Ishikawa (cell line): ENCODE data around the gene TEDC2.

ENCODE experiments used
- CEBPB ChIP-seq: IDR thresholded peaks from 2 replicates; pipeline ENCODE4 v1.6.1; 2012
- CREB1 ChIP-seq: IDR thresholded peaks from 2 replicates; pipeline ENCODE4 v1.6.1; 2012; ENCODE audit warnings: low read depth
- EGR1 ChIP-seq: IDR thresholded peaks from 2 replicates; pipeline ENCODE4 v1.6.1; 2012
- EP300 ChIP-seq: IDR thresholded peaks from 2 replicates; pipeline ENCODE4 v1.6.1; 2012; ENCODE audit warnings: borderline replicate concordance
- FOXM1 ChIP-seq: IDR thresholded peaks from 2 replicates; pipeline ENCODE4 v1.6.1; 2012; ENCODE audit warnings: low read depth, borderline replicate concordance
- NFIC ChIP-seq: IDR thresholded peaks from 2 replicates; pipeline ENCODE4 v1.6.1; 2012
- RAD21 ChIP-seq: IDR thresholded peaks from 2 replicates; pipeline ENCODE4 v1.6.1; 2012; ENCODE audit warnings: low read depth
- TAF1 ChIP-seq: IDR thresholded peaks from 2 replicates; pipeline ENCODE4 v1.6.1; 2012; ENCODE audit warnings: low read depth, mild to moderate bottlenecking
- TCF12 ChIP-seq: IDR thresholded peaks from 2 replicates; pipeline ENCODE4 v1.6.1; 2012; ENCODE audit warnings: low read depth
- TEAD4 ChIP-seq: IDR thresholded peaks from 2 replicates; pipeline ENCODE4 v1.6.1; 2012
- YY1 ChIP-seq: IDR thresholded peaks from 2 replicates; pipeline ENCODE4 v1.6.1; 2012; ENCODE audit warnings: low read depth
- ZBTB7A ChIP-seq: IDR thresholded peaks from 2 replicates; pipeline ENCODE4 v1.6.1; 2012; ENCODE audit warnings: low read depth
- TF ChIP-seq, protein P1 (sequence below): IDR thresholded peaks from 2 replicates; pipeline ENCODE4 v1.6.1; 2012
- TF ChIP-seq, protein P2 (sequence below): IDR thresholded peaks from 2 replicates; pipeline ENCODE4 v1.6.1; 2012; ENCODE audit warnings: low read depth, mild to moderate bottlenecking
- TF ChIP-seq, protein P3 (sequence below): IDR thresholded peaks from 2 replicates; pipeline ENCODE4 v1.6.1; 2012

The TEDC2 gene

DNA sequence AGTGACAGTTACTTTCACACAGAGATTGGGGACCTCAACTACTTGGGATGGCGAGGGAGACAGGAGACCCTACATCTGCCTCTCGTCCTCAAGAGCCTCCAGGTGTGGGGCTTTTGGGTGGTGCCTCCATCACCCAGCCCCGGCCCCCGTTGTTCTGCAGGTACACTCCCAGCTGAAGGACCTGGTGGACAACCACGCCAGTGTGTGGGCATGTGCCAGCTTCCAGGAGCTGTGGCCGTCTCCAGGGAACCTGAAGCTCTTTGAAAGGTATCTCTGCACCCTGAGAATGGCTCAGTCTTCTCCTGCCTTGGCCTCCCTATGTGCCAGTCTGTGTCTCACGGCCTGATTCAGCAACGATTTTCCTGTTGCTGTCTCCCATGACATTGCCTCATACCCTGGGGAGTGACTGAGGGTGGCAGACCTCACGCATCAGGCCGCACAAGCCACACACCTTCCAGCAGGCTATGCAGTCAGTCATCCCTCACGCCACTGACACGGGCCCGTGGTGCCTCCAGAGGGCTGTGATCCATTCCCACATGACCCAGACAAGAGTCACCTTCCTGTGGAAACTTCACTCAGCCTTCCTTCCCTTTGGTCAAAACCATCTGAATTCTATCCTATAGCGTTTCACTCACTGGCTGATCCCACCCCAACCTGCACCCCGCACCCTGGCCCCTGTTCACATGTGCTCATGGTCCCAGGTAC lies 27.0 kb upstream of the TEDC2 start:
- TF ChIP-seq ZBTB7A, result no peak
- TF ChIP-seq, protein P1, sequence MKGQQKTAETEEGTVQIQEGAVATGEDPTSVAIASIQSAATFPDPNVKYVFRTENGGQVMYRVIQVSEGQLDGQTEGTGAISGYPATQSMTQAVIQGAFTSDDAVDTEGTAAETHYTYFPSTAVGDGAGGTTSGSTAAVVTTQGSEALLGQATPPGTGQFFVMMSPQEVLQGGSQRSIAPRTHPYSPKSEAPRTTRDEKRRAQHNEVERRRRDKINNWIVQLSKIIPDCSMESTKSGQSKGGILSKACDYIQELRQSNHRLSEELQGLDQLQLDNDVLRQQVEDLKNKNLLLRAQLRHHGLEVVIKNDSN, result no peak
- TF ChIP-seq RAD21, result no peak
- TF ChIP-seq YY1, result no peak
- TF ChIP-seq EGR1, result no peak
- no peak for TF ChIP-seq EP300
- TF ChIP-seq, protein P2, sequence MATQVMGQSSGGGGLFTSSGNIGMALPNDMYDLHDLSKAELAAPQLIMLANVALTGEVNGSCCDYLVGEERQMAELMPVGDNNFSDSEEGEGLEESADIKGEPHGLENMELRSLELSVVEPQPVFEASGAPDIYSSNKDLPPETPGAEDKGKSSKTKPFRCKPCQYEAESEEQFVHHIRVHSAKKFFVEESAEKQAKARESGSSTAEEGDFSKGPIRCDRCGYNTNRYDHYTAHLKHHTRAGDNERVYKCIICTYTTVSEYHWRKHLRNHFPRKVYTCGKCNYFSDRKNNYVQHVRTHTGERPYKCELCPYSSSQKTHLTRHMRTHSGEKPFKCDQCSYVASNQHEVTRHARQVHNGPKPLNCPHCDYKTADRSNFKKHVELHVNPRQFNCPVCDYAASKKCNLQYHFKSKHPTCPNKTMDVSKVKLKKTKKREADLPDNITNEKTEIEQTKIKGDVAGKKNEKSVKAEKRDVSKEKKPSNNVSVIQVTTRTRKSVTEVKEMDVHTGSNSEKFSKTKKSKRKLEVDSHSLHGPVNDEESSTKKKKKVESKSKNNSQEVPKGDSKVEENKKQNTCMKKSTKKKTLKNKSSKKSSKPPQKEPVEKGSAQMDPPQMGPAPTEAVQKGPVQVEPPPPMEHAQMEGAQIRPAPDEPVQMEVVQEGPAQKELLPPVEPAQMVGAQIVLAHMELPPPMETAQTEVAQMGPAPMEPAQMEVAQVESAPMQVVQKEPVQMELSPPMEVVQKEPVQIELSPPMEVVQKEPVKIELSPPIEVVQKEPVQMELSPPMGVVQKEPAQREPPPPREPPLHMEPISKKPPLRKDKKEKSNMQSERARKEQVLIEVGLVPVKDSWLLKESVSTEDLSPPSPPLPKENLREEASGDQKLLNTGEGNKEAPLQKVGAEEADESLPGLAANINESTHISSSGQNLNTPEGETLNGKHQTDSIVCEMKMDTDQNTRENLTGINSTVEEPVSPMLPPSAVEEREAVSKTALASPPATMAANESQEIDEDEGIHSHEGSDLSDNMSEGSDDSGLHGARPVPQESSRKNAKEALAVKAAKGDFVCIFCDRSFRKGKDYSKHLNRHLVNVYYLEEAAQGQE, result no peak
- no peak for TF ChIP-seq TCF12
- TF ChIP-seq CEBPB, result no peak
- no peak for TF ChIP-seq CREB1

DNA sequence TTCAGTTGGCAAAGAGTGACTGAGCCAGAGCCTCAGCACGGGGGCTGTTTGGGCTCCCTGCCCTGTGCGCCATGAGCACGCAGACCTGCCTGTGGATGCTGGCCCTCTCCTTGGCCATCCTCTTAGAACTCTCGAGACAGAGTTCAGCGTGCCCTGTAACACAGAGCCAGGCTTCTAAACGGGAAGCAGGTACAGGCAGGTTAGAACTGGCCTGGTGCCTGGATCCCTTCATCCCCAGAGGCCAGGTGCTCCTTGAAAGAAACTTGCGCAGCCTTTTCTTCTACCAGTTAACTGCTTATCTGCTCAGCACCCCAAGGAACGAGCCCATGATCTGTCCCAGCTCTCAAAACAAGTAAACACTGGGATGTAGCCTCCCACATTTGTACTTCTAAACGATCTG lies 23.8 kb upstream of the TEDC2 start:
- TF ChIP-seq TCF12 (no peak), TAF1 (no peak), CEBPB (no peak), CREB1 (no peak), RAD21 (no peak), EGR1 (no peak), NFIC (no peak), TEAD4 (no peak), YY1 (no peak), ZBTB7A (no peak), EP300 (no peak), FOXM1 (no peak)
- TF ChIP-seq, protein P2, result no peak
- TF ChIP-seq, protein P3, sequence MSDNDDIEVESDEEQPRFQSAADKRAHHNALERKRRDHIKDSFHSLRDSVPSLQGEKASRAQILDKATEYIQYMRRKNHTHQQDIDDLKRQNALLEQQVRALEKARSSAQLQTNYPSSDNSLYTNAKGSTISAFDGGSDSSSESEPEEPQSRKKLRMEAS, result no peak
- TF ChIP-seq, protein P1, result no peak

DNA sequence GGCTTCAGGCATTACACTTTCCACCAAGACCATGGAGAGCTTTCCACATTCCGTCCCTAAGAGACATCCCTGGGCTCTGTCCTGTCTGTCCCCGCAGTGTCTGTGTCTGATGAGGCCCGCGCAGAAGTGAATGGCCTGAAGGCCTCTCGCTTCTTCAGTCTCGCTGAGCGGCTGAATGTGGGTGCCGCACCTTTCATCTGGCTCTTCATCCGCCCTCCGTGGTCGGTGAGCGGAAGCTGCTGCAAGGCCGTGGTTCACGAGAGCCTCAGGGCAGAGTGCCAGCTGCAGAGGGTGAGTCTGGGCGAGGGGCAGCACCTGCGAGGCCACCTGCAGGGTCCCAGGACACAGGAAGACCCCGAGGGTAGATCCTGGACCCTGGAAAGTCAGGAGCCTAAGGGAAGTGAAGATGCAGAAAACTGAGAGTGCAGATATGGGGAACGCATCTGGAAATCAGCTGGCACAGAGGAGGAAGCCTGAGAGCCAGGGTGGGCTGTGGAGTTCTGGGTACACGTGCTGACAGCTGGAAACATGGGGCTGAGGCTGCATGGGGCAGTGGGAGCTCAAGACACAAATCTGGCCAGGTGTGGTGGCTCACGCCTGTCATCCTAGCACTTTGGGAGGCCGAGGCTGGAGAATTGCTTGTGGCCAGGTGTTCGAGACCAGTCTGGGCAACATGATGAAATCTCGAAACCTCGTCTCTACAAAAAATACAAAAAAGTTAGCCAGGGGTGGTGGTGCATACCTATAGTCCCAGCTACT lies 22.7 kb upstream of the TEDC2 start:
- no peak for TF ChIP-seq CEBPB

DNA sequence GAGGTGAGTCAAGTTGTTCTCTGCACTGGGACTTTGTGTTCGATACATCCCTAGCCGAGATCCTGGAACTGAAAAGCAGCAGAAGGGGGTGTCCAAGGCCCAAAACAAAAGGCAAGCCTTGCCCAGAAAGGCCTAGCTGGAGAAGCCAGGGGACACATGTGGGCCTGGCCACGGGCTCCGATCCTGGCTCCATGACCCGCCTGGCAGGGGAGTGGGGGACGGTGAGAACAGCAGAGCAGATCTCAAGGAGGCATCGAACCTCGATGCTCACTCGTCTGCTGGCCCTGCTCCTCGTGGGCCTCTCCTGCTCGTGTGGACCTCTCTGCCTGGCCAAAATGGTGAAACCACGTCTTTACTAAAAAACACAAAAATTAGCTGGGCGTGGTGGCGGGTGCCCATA lies 21.8 kb upstream of the TEDC2 start:
- TF ChIP-seq TAF1 (no peak), TCF12 (no peak), YY1 (no peak), ZBTB7A (no peak), CREB1 (no peak), EP300 (no peak), NFIC (no peak)
- TF ChIP-seq, protein P1, result no peak
- TF ChIP-seq, protein P3, result no peak

DNA sequence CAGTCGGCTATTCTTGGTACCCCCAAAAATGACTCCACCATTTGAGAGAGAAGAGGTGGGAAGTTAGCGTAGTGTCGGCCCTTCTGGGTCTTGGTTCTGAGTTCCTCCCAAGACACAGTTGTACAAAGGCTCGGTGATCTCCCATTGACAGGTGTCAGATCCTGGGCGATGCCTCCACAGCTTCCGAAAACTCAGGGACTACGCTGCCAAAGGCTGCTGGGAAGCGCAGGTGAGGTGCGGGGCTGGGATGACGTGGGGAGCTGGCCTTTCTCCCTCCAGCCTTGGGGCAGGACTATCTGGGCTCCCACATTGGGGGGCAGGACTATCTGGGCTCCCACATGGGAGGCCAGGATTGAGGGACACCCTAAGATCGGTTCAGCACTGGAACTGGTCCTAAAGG lies 20.3 kb upstream of the TEDC2 start:
- TF ChIP-seq CEBPB, result no peak
- TF ChIP-seq, protein P1, result no peak
- no peak for TF ChIP-seq ZBTB7A
- no peak for TF ChIP-seq NFIC
- TF ChIP-seq EGR1, result no peak
- no peak for TF ChIP-seq CREB1
- TF ChIP-seq, protein P3, result no peak
- no peak for TF ChIP-seq EP300
- TF ChIP-seq, protein P2, result no peak
- TF ChIP-seq RAD21, result no peak
- no peak for TF ChIP-seq TCF12
- no peak for TF ChIP-seq TEAD4
- no peak for TF ChIP-seq TAF1
- no peak for TF ChIP-seq FOXM1
- no peak for TF ChIP-seq YY1
